Erythroblast (primary cell): ENCODE measurements around the gene JMJD6.
"Not testable (repeated sequence)": the region's sequence is repeated elsewhere in the genome, so short reads cannot be mapped to it uniquely, and the experiment has no call there.

Source experiments
- GATA1 ChIP-seq: IDR thresholded peaks from 2 replicates; pipeline ENCODE4 v1.6.1; 2011; ENCODE audit warnings: low read depth, mild to moderate bottlenecking, control low read depth, low read length, moderate library complexity
- POLR2A ChIP-seq: IDR thresholded peaks from 2 replicates; pipeline ENCODE4 v1.6.1; 2011; ENCODE audit warnings: mild to moderate bottlenecking, low read length

DNA sequence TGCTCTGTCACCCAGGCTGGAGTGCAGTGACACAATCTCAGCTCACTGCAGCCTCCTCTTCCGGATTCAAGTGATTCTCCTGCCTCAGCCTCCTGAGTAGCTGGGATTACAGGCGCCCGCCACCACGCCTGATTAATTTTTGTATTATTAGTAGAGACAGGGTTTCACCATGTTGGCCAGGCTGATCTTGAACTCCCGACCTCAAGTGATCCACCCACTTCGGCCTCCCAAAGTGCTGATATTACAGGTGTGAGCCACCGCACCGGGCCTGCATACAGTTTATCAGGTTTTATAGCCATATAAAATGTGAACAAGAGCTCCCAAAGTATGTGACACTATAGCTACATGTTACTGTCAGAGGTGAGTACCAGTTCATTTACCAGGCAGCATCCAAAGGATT is 3.4 kb downstream of the JMJD6 start:
- not testable (repeated sequence) for TF ChIP-seq GATA1, POLR2A
